ENCODE measurements around the gene HK3.

Gene HK3

GRCh38 chr5:176831425-176831824 is 67.7 kb downstream of the HK3 start:
- in situ Hi-C loops (cut with MboI; ENCODE audit: low pct_unique_long_range_greater_than_20kb, low sequenced_read_pairs, unreplicated experiment) = no loop called here
- DNase-seq (ENCODE audit: low spot score) = no peak
- TF ChIP-seq CTCF (IDR thresholded peaks at IDR 0.05; ENCODE audit: extremely low read depth, insufficient read depth, missing control alignments) = no peak

GRCh38 chr5:176830995-176831423 is 68.1 kb downstream of the HK3 start:
- no peak for DNase-seq (ENCODE audit: low spot score)
- in situ Hi-C loops (cut with MboI; ENCODE audit: low pct_unique_long_range_greater_than_20kb, low sequenced_read_pairs, unreplicated experiment) = no loop called here
- TF ChIP-seq CTCF (IDR thresholded peaks at IDR 0.05; ENCODE audit: extremely low read depth, insufficient read depth, missing control alignments) = no peak

Data from GM13977 (cell line).